Kidney (tissue), 14 donors: ENCODE measurements around the gene UBIAD1. TPM values are rescaled to one million over a fixed set of nuclear protein-coding genes. Genes with fewer than 3 reads are reported as not detected.

Experiments used
- DNase-seq, 5 donors: peaks; one replicate each; pipeline ENCODE4 v3.0.0-alpha.2; 2013 to 2020
- FAIRE-seq: peaks from 2 replicates; lab custom pipeline; 2012; peaks lifted over from hg19 to GRCh38; lab: Jason Lieb, UNC
- H3K27ac ChIP-seq, 2 donors: one replicate each; pipeline ENCODE4 v1.7.0; 2013; ENCODE audit warnings: low read depth in 2 of 2, low read length in 2 of 2, inconsistent platforms in 1 of 2
- H3K27me3 ChIP-seq: one replicate; pipeline ENCODE4 v1.7.1; 2013; ENCODE audit warnings: low read length, inconsistent platforms; ENCODE audit not compliant: control insufficient read depth, insufficient read depth
- H3K36me3 ChIP-seq, 3 donors: one replicate each; pipeline versions ENCODE4 v1.7.0 to v1.7.1; 2013; ENCODE audit warnings: low read length in 3 of 3, control low read depth in 1 of 3, inconsistent platforms in 1 of 3; ENCODE audit not compliant: insufficient read depth in 3 of 3, control insufficient read depth in 2 of 3
- H3K4me1 ChIP-seq, 3 donors: one replicate each; pipeline versions ENCODE4 v1.7.0 to v1.7.1; 2013; ENCODE audit warnings: low read length in 3 of 3, inconsistent platforms in 1 of 3, low read depth in 1 of 3; ENCODE audit not compliant: control insufficient read depth in 2 of 3, insufficient read depth in 2 of 3
- H3K4me3 ChIP-seq, 3 donors: one replicate each; pipeline versions ENCODE4 v1.7.0 to v1.8.1; 2013; ENCODE audit warnings: low read length in 3 of 3, control low read depth in 1 of 3, inconsistent platforms in 1 of 3
- H3K9ac ChIP-seq, 3 donors: one replicate each; pipeline versions ENCODE4 v1.7.0 to v1.7.1; 2013; ENCODE audit warnings: low read length in 3 of 3, control low read depth in 1 of 3, inconsistent platforms in 1 of 3
- H3K9me3 ChIP-seq, 3 donors: one replicate each; pipeline versions ENCODE4 v1.7.0 to v1.7.1; 2013; ENCODE audit warnings: low read length in 3 of 3, control low read depth in 1 of 3, inconsistent platforms in 1 of 3; ENCODE audit not compliant: control insufficient read depth in 2 of 3, insufficient read depth in 1 of 3
- intact Hi-C: fragments of 100-400 bp; cut with DNase I; formaldehyde crosslinking; loops from one replicate; pipeline ENCODE4 v1.11.1; 2022
- polyA plus RNA-seq: library from polyadenylated mRNA; stranded (reverse); fragments of 350-450 nt; fragmentation: Illumina TruSeq; extraction: RNeasy Lipid Tissue Mini Kit (QIAGEN cat#74804); gene quantifications from one replicate; pipeline ENCODE4 v1.2.3, GENCODE V29; 2014; ENCODE audit warnings: low read depth, low replicate concordance; ENCODE audit not compliant: insufficient read depth
- total RNA-seq: library from RNA; stranded (reverse); fragmentation: NEBNext Ultra II Directional; extraction: Animal tissue kit (Norgen Biotek cat#: 25700); gene quantifications from one replicate; pipeline ENCODE4 v1.2.1, GENCODE V29; 2021
- TF ChIP-seq, protein P1 (sequence below): IDR thresholded peaks from 3 replicates; pipeline ENCODE4 v1.5.1; 2012; ENCODE audit warnings: mild to moderate bottlenecking, moderate library complexity, borderline replicate concordance; ENCODE audit not compliant: insufficient read depth; ENCODE audit errors: extremely low read depth
- donor health status: control.
- donor health status: control.
- donor health status: control.
- donor health status: control.
- donor health status: control.
- donor health status: DM: yes; HTN: yes; CAD: no.
- donor health status: Normal renal cell carcinoma (clear cell type).

Gene UBIAD1
- total and polyA plus RNA-seq, 2 donors from 2014 or later: 5.6 to 14.0 TPM

DNA sequence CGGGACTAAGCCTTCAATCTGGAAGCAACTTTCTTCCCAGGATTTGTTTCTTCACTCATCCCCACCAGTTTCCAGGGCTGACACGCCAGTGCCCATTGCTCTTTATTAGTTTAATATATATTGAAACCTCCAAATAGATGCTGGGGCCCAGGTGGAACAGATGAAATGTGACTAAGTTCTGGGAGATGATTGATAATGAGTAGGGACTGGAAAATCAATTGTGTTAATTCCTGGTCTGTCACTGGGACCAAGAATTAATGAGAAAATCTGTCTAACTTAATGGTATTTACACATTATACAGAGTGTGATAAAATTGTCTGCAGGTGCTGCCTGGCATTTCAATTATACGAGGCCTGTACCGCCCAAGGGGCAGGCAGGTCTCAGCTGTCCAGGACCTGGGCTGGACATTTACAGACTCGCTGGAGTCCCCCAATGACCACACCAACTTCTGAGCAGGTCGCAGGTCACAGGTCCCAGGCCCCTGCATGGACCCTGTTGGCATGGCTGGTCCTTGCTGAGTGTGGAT is 35.8 kb downstream of the UBIAD1 start:
- Histone ChIP-seq H3K4me3 (no peak overlapping the region), H3K36me3 (no peaks in the 10 kb centered on the region), H3K9me3 (no peaks in the 10 kb centered on the region), H3K4me1 (no peaks in the 10 kb centered on the region), H3K27me3 (no peaks in the 10 kb centered on the region), H3K27ac (no peak overlapping the region), H3K9ac (no peak overlapping the region)
- DNase-seq (no peak), FAIRE-seq (no peak)
- intact Hi-C loops: no loop called here
- TF ChIP-seq, protein P1, sequence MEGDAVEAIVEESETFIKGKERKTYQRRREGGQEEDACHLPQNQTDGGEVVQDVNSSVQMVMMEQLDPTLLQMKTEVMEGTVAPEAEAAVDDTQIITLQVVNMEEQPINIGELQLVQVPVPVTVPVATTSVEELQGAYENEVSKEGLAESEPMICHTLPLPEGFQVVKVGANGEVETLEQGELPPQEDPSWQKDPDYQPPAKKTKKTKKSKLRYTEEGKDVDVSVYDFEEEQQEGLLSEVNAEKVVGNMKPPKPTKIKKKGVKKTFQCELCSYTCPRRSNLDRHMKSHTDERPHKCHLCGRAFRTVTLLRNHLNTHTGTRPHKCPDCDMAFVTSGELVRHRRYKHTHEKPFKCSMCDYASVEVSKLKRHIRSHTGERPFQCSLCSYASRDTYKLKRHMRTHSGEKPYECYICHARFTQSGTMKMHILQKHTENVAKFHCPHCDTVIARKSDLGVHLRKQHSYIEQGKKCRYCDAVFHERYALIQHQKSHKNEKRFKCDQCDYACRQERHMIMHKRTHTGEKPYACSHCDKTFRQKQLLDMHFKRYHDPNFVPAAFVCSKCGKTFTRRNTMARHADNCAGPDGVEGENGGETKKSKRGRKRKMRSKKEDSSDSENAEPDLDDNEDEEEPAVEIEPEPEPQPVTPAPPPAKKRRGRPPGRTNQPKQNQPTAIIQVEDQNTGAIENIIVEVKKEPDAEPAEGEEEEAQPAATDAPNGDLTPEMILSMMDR: no peak

DNA sequence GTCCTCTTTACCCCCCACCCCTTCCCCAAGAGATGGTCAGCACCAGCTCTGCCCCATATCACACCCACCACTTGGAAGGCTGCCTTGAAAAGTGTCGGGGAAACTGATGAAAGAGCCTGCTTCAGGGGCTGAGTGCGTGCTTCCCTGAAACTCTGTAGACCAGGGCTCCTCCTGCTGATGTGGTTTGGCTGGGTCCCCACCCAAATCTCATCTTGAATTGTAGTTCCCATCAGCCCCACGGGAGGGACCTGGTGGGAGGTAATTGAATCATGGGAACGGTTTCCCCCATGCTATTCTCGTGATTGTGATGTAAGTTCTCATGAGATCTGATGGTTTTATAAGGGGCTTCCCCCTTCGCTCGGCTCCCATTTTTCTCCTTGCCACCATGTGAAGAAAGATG is 36.4 kb downstream of the UBIAD1 start:
- FAIRE-seq (no peak), DNase-seq (no peak)
- no peaks in the 10 kb centered on the region for H3K27me3 ChIP-seq
- H3K4me3 ChIP-seq: no peak overlapping the region
- intact Hi-C loops: no loop called here
- no peak overlapping the region for H3K9ac ChIP-seq
- no peaks in the 10 kb centered on the region for H3K9me3 ChIP-seq
- H3K36me3 ChIP-seq: no peaks in the 10 kb centered on the region
- H3K4me1 ChIP-seq: no peaks in the 10 kb centered on the region
- TF ChIP-seq, protein P1: no peak
- H3K27ac ChIP-seq: no peak overlapping the region

DNA sequence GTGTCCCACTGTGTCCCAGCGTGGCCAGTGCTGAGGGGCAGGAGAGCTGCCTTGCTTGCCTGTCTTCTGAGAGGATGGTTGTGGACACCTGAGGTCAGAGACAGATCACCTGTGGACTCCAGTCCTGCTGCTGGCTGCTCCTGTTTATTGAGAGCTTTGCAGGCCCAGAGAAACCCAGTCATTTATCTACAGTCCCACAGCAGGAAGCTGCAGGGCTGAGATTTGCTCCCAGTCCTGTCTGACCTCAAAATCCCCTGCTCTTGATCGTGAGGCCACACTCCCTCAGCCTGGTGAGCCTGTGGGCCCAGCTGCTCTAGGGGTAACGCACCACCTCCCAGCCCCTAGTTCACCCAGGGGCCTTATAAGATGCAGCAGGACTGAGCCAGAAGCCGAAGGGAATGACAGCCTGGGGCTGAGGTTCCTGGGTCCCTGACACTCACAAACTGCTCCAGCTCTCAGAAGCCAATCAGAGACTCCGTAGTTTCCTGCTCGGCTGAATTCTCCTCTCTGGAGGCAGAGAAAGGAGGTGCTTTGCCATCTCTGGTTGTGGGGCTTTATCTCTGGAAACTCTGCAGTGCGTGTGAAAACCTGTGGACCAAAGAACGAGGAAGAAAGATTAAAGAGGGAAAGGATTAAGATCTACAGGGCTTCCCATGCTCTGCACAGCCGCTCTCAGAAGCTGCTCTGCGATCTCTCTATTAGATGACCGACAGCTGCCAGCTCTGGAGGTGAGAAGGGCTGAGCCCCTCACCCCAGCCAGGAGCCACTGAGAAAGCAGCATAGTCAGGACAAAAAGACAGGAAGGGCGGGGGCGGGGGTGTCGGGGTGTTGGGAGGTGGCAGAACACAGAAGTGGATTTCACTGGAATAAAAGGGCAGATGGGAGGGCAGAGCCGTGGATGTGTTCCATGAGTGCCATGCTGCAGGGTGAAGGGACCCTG is 39.1 kb downstream of the UBIAD1 start:
- intact Hi-C loops: no loop called here
- FAIRE-seq (no peak), DNase-seq (no peak)
- Histone ChIP-seq H3K27me3 (no peaks in the 10 kb centered on the region), H3K9me3 (no peaks in the 10 kb centered on the region), H3K4me3 (no peak overlapping the region), H3K36me3 (no peaks in the 10 kb centered on the region), H3K27ac (no peak overlapping the region), H3K9ac (no peak overlapping the region), H3K4me1 (no peaks in the 10 kb centered on the region)
- TF ChIP-seq, protein P1: no peak
